HFF-Myc (cell line): ENCODE measurements around the gene EFNB3.

Experiments
- DNase-seq: peaks from one replicate; pipeline ENCODE4 v3.0.0-alpha.2; 2011; ENCODE audit warnings: low read depth; ENCODE audit errors: extremely low read depth
- H3K4me3 ChIP-seq: replicated peaks from 2 replicates; pipeline ENCODE4 v1.5.1; 2011; ENCODE audit warnings: low read depth, mild to moderate bottlenecking, control low read depth, low read length
- CTCF ChIP-seq: IDR thresholded peaks from 2 replicates; pipeline ENCODE4 v1.5.1; 2012; ENCODE audit warnings: mild to moderate bottlenecking, low read depth, low read length, control low read depth; ENCODE audit errors: missing control alignments

The EFNB3 gene

GRCh38 chr17:7707858-7708750 is 3.1 kb downstream of the EFNB3 start:
- no peak for TF ChIP-seq CTCF
- DNase-seq = no peak
- no peak overlapping the region for H3K4me3 ChIP-seq

GRCh38 chr17:7709031-7709430 is 4.0 kb downstream of the EFNB3 start:
- no peak for DNase-seq
- no peak overlapping the region for H3K4me3 ChIP-seq
- no peak for TF ChIP-seq CTCF

- TF ChIP-seq CTCF = no peak
- H3K4me3 ChIP-seq = no peak overlapping the region
- DNase-seq = no peak
Measured at GRCh38 chr17:7710301-7710700, 5.3 kb downstream of the EFNB3 start.

GRCh38 chr17:7711051-7711755 is 6.2 kb downstream of the EFNB3 start:
- H3K4me3 ChIP-seq = no peak overlapping the region
- no peak for TF ChIP-seq CTCF
- DNase-seq = no peak

- no peak for TF ChIP-seq CTCF
- no peak for DNase-seq
Measured at GRCh38 chr17:7712111-7712771, 7.2 kb downstream of the EFNB3 start.

GRCh38 chr17:7713782-7714181 is 8.8 kb downstream of the EFNB3 start:
- TF ChIP-seq CTCF = no peak
- H3K4me3 ChIP-seq = no peak overlapping the region
- no peak for DNase-seq

More at GRCh38 chr17:7712111-7712771, 7.2 kb downstream of the EFNB3 start:
- H3K4me3 ChIP-seq = no peak overlapping the region
